SK-N-SH (cell line): ENCODE measurements around the gene NPTX2. TPM values are rescaled to one million over a fixed set of nuclear protein-coding genes. Genes with fewer than 3 reads are reported as not detected.

Experiments
- CTCF ChIA-PET: fragments of 300-600, 350-600 bp; formaldehyde crosslinking; extraction: SDS; loops from one replicate; lab custom pipeline; 2021; lab: Yijun Ruan, JAX
- POLR2A ChIA-PET: fragments of 350-600 bp; sonication (Branson Sonifier 250); formaldehyde crosslinking; extraction: SDS; loops from one replicate; lab custom pipeline; 2020; ENCODE audit warnings: antibody characterized with exemption, inconsistent platforms; lab: Yijun Ruan, JAX
- DNase-seq: peaks from one replicate; pipeline ENCODE4 v3.0.0; 2012
- H2AFZ ChIP-seq: fragments of 200-600 bp; sonication (generic); 2 replicates; pipeline ENCODE4 v1.8.1; 2016; ENCODE audit warnings: antibody characterized with exemption, mild to moderate bottlenecking, low read depth
- H3F3A ChIP-seq: fragments of 200-600 bp; sonication (generic); replicated peaks from 2 replicates; pipeline ENCODE3; 2016; ENCODE audit warnings: antibody characterized with exemption, mild to moderate bottlenecking; ENCODE audit not compliant: insufficient read depth
- H3K27ac ChIP-seq, 2 experiments: fragments of 200-500 bp in 1 of 2; fragments of 200-600 bp in 1 of 2; sonication (Bioruptor generic) in 1 of 2; sonication (generic), shearing (Covaris generic) in 1 of 2; 2 replicates each; pipeline versions ENCODE4 v1.5.1 to v1.6.1; 2014 to 2016; ENCODE audit warnings: low read depth in 2 of 2, inconsistent platforms in 1 of 2, low read length in 1 of 2, mild to moderate bottlenecking in 1 of 2, mixed read lengths in 1 of 2
- H3K27me3 ChIP-seq: fragments of 200-600 bp; sonication (generic), shearing (Covaris generic); 2 replicates; pipeline ENCODE4 v1.6.1; 2016; ENCODE audit warnings: mixed run types; ENCODE audit not compliant: insufficient read depth
- H3K36me3 ChIP-seq, 2 experiments: fragments of 200-500 bp in 1 of 2; fragments of 200-600 bp in 1 of 2; sonication (Bioruptor generic) in 1 of 2; sonication (generic) in 1 of 2; replicated peaks in 1 of 2; 2 replicates each; pipeline versions ENCODE3 to v1.5.1; 2014 to 2016; ENCODE audit warnings: low read length in 1 of 2, mild to moderate bottlenecking in 1 of 2; ENCODE audit not compliant: insufficient read depth in 2 of 2, control insufficient read depth in 1 of 2
- H3K4me1 ChIP-seq, 2 experiments: fragments of 200-500 bp in 1 of 2; fragments of 200-600 bp in 1 of 2; sonication (Bioruptor generic) in 1 of 2; sonication (generic), shearing (Covaris generic) in 1 of 2; 2 replicates each; pipeline versions ENCODE4 v1.5.1 to v1.6.1; 2014 to 2016; ENCODE audit warnings: low read depth in 1 of 2, low read length in 1 of 2, mixed run types in 1 of 2; ENCODE audit not compliant: insufficient read depth in 2 of 2, control insufficient read depth in 1 of 2
- H3K4me2 ChIP-seq: fragments of 200-600 bp; sonication (generic), shearing (Covaris generic); 2 replicates; pipeline ENCODE4 v1.6.1; 2017; ENCODE audit warnings: mixed run types
- H3K4me3 ChIP-seq, 2 experiments: fragments of 200-500 bp in 1 of 2; fragments of 200-600 bp in 1 of 2; sonication (Bioruptor generic) in 1 of 2; sonication (generic), shearing (Covaris generic) in 1 of 2; 2 replicates each; pipeline versions ENCODE4 v1.5.1 to v1.8.1; 2014 to 2016; ENCODE audit warnings: low read depth in 2 of 2, inconsistent platforms in 1 of 2, low read length in 1 of 2, mild to moderate bottlenecking in 1 of 2, mixed read lengths in 1 of 2, moderate library complexity in 1 of 2
- H3K79me2 ChIP-seq: fragments of 200-600 bp; sonication (generic); 2 replicates; pipeline ENCODE4 v1.8.1; 2017; ENCODE audit warnings: mild to moderate bottlenecking; ENCODE audit not compliant: insufficient read depth
- H3K9ac ChIP-seq: fragments of 200-600 bp; sonication (generic); 2 replicates; pipeline ENCODE4 v1.6.1; 2017; ENCODE audit warnings: mixed run types
- H3K9me2 ChIP-seq: fragments of 200-600 bp; sonication (generic); 2 replicates; pipeline ENCODE4 v1.6.1; 2017; ENCODE audit warnings: mixed run types
- H3K9me3 ChIP-seq: fragments of 200-600 bp; sonication (generic); 2 replicates; pipeline ENCODE4 v1.6.1; 2017; ENCODE audit warnings: mixed run types, mild to moderate bottlenecking, moderate library complexity
- H4K20me1 ChIP-seq: fragments of 200-600 bp; sonication (generic); 2 replicates; pipeline ENCODE4 v1.6.1; 2017; ENCODE audit warnings: mild to moderate bottlenecking, mixed run types; ENCODE audit not compliant: insufficient read depth
- ELF1 ChIP-seq: IDR thresholded peaks from 2 replicates; pipeline ENCODE4 v1.4.0; 2012
- EZH2phosphoT487 ChIP-seq: fragments of 200-600 bp; sonication (generic); IDR thresholded peaks from 2 replicates; pipeline ENCODE4 v1.6.1; 2017; ENCODE audit warnings: low read depth, mixed run types, mild to moderate bottlenecking, antibody characterized with exemption, moderate library complexity, borderline replicate concordance
- FOSL2 ChIP-seq: IDR thresholded peaks from 2 replicates; pipeline ENCODE4 v1.4.0; 2012; ENCODE audit warnings: low read depth, mild to moderate bottlenecking, moderate library complexity, borderline replicate concordance
- FOXJ3 ChIP-seq: sonication (generic); formaldehyde crosslinking; IDR thresholded peaks from 2 replicates; pipeline ENCODE4 v1.5.1; 2020; ENCODE audit warnings: mild to moderate bottlenecking, missing genetic modification reagents
- GABPA ChIP-seq: IDR thresholded peaks from 2 replicates; pipeline ENCODE4 v1.4.0; 2012; ENCODE audit warnings: low read depth, mild to moderate bottlenecking
- GATA2 ChIP-seq: sonication (generic); formaldehyde crosslinking; IDR thresholded peaks from 2 replicates; pipeline ENCODE4 v1.5.0; 2020; ENCODE audit warnings: mild to moderate bottlenecking, missing genetic modification reagents
- MAX ChIP-seq: IDR thresholded peaks from 2 replicates; pipeline ENCODE4 v1.4.0; 2012; ENCODE audit warnings: low read depth
- MEF2A ChIP-seq: IDR thresholded peaks from 2 replicates; pipeline ENCODE4 v1.4.0; 2012; ENCODE audit warnings: low read depth, borderline replicate concordance
- MXI1 ChIP-seq: IDR thresholded peaks from 2 replicates; pipeline ENCODE4 v1.6.1; 2012; ENCODE audit warnings: mild to moderate bottlenecking, low read depth, low read length, improper control_type of control experiment
- POLR2AphosphoS5 ChIP-seq: IDR thresholded peaks from 2 replicates; pipeline ENCODE4 v1.6.1; 2012; ENCODE audit warnings: low read depth, low read length
- RAD21 ChIP-seq: IDR thresholded peaks from 2 replicates; pipeline ENCODE4 v1.6.1; 2012; ENCODE audit warnings: mild to moderate bottlenecking, low read length
- RCOR1 ChIP-seq: fragments of 150-350 bp; IDR thresholded peaks from 2 replicates; pipeline ENCODE4 v1.6.1; 2017; ENCODE audit warnings: antibody characterized with exemption, low read length
- REST ChIP-seq: IDR thresholded peaks from 2 replicates; pipeline ENCODE4 v1.6.1; 2012; ENCODE audit warnings: mild to moderate bottlenecking, low read depth, low read length, moderate library complexity
- SMC3 ChIP-seq: IDR thresholded peaks from 2 replicates; pipeline ENCODE4 v1.6.1; 2012; ENCODE audit warnings: low read depth, low read length, improper control_type of control experiment
- TAF1 ChIP-seq: IDR thresholded peaks from 2 replicates; pipeline ENCODE4 v1.6.1; 2012; ENCODE audit warnings: low read depth, mild to moderate bottlenecking, low read length, moderate library complexity, borderline replicate concordance
- TCF12 ChIP-seq: IDR thresholded peaks from 2 replicates; pipeline ENCODE4 v1.4.0; 2012
- YY1 ChIP-seq: IDR thresholded peaks from 2 replicates; pipeline ENCODE4 v1.4.0; 2012; ENCODE audit warnings: low read depth, mild to moderate bottlenecking
- WGBS: methylation state at CpG from one replicate; pipeline ENCODE4 v1.1.6; 2017; ENCODE audit warnings: low lambda C conversion rate; 5-methylcytosine and 5-hydroxymethylcytosine counted together
- polyA plus RNA-seq, 3 experiments: library from polyadenylated mRNA; depleted of rRNA; stranded (reverse); fragments of >200 nt; gene quantifications; 2 replicates each; pipeline ENCODE4 v1.2.3, GENCODE V29; 2012
- TF ChIP-seq, protein P1 (sequence below): IDR thresholded peaks from 2 replicates; pipeline ENCODE4 v1.4.0; 2012; ENCODE audit warnings: low read depth, borderline replicate concordance
- TF ChIP-seq, protein P2 (sequence below): fragments of 150-350 bp; IDR thresholded peaks from 2 replicates; pipeline ENCODE4 v1.6.1; 2016; ENCODE audit warnings: mild to moderate bottlenecking, low read depth, low read length

NPTX2 gene
- polyA plus RNA-seq, 1 of the 3 experiments (the other 2 are of a cell fraction) = 0.41 TPM

DNA sequence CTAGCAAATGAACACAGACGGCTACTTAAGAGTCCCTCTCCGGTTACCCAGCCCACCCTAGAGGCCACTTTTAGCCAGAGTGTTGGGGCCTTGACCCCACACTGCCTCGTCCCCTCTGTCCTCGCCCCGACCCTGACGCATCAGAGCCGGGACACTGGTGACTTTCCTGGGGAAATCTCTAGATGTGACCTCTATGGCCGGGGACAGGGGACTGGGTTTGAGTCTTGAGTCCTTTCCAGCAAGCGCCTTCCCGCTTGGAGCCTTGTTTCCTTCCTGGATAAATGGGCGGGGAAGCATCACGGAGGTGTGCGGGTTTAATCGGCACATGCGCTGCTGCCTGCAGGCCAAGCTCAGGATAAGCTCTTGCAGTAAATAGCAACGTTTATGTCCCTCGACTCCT lies 40.7 kb downstream of the NPTX2 start:
- 71% methylated on average over 17 of the region's 17 CpGs for WGBS
- CTCF ChIA-PET = interaction anchor here (1.2 kb wide), 1 partner anchor 179 kb away, joined by 3 read pairs; no protein-coding TSS in a partner anchor
- Histone ChIP-seq H3K27me3 (no peaks in the 10 kb centered on the region), H3K9me3 (no peaks in the 10 kb centered on the region; the same call in 1 of the 2 replicates), H3K4me2 (no peak overlapping the region), H3K36me3 (no peaks in the 10 kb centered on the region), H3K27ac (no peak overlapping the region), H3K4me1 (no peaks in the 10 kb centered on the region; a peak in 1 of 4 replicates), H2AFZ (no peak overlapping the region), H3K79me2 (no peaks in the 10 kb centered on the region), H3K9ac (no peak overlapping the region), H4K20me1 (no peaks in the 10 kb centered on the region), H3K9me2 (no peaks in the 10 kb centered on the region), H3F3A (no peaks in the 10 kb centered on the region), H3K4me3 (no peak overlapping the region)
- TF ChIP-seq SMC3 (no peak), MAX (no peak), FOXJ3 (CRISPR knock-in tag) (no peak), TAF1 (no peak), EZH2phosphoT487 (no peak), GABPA (no peak), MXI1 (no peak), YY1 (no peak)
- TF ChIP-seq, protein P1, sequence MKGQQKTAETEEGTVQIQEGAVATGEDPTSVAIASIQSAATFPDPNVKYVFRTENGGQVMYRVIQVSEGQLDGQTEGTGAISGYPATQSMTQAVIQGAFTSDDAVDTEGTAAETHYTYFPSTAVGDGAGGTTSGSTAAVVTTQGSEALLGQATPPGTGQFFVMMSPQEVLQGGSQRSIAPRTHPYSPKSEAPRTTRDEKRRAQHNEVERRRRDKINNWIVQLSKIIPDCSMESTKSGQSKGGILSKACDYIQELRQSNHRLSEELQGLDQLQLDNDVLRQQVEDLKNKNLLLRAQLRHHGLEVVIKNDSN = no peak
- DNase-seq = no peak
- POLR2A ChIA-PET = no interaction called here

GRCh38 chr7:98659756-98660155 lies 42.7 kb downstream of the NPTX2 start:
- H3K4me1 ChIP-seq = no peaks in the 10 kb centered on the region; a peak in 1 of 4 replicates
- H3K9ac ChIP-seq = no peak overlapping the region
- H3K36me3 ChIP-seq = no peaks in the 10 kb centered on the region
- CTCF ChIA-PET = no interaction called here
- no peak overlapping the region for H2AFZ ChIP-seq
- no peaks in the 10 kb centered on the region for H3F3A ChIP-seq
- H3K27ac ChIP-seq = no peak overlapping the region
- no peaks in the 10 kb centered on the region for H3K27me3 ChIP-seq
- no peak overlapping the region for H3K4me3 ChIP-seq
- no peaks in the 10 kb centered on the region for H4K20me1 ChIP-seq
- H3K4me2 ChIP-seq = no peak overlapping the region
- POLR2A ChIA-PET = no interaction called here
- no peaks in the 10 kb centered on the region for H3K79me2 ChIP-seq
- H3K9me2 ChIP-seq = no peaks in the 10 kb centered on the region
- no peaks in the 10 kb centered on the region for H3K9me3 ChIP-seq
- TF ChIP-seq GATA2 = no peak
- TF ChIP-seq RCOR1 = no peak
- TF ChIP-seq, protein P2, sequence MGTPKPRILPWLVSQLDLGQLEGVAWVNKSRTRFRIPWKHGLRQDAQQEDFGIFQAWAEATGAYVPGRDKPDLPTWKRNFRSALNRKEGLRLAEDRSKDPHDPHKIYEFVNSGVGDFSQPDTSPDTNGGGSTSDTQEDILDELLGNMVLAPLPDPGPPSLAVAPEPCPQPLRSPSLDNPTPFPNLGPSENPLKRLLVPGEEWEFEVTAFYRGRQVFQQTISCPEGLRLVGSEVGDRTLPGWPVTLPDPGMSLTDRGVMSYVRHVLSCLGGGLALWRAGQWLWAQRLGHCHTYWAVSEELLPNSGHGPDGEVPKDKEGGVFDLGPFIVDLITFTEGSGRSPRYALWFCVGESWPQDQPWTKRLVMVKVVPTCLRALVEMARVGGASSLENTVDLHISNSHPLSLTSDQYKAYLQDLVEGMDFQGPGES = no peak
- TF ChIP-seq TAF1 = no peak
- no peak for TF ChIP-seq TCF12
- TF ChIP-seq POLR2AphosphoS5 = no peak
- TF ChIP-seq EZH2phosphoT487 = no peak
- TF ChIP-seq SMC3 = no peak
- TF ChIP-seq, protein P1 = no peak
- TF ChIP-seq MXI1 = no peak
- TF ChIP-seq FOXJ3 (CRISPR knock-in tag) = no peak
- TF ChIP-seq MAX = no peak
- TF ChIP-seq FOSL2 = no peak
- no peak for TF ChIP-seq REST
- TF ChIP-seq MEF2A = no peak
- no peak for TF ChIP-seq ELF1
- no peak for TF ChIP-seq RAD21
- 49% methylated on average over 3 of the region's 3 CpGs for WGBS
- DNase-seq = no peak
